ENCODE results near the gene NAPG.
"Not testable (repeated sequence)": the region's sequence is repeated elsewhere in the genome, so short reads cannot be mapped to it uniquely, and the experiment has no call there.

Gene NAPG

GRCh38 chr18:10525697-10526560, at the start of gene NAPG:
Gene NAPG, plus strand, starts transcription at chr18:10526027. Its CDS starts 76 bp downstream, at chr18:10526103.
- DNase-seq (ENCODE audit: low spot score): peak; percentile 94

GRCh38 chr18:10476338-10476791, 49.5 kb upstream of the NAPG start:
- DNase-seq (ENCODE audit: low spot score): no peak

GRCh38 chr18:10477121-10477862, 48.5 kb upstream of the NAPG start:
- DNase-seq (ENCODE audit: low spot score): no peak

- DNase-seq (ENCODE audit: low spot score): no peak
Measured at GRCh38 chr18:10477863-10478260, 48.0 kb upstream of the NAPG start.

GRCh38 chr18:10481831-10482230, 44.0 kb upstream of the NAPG start:
- DNase-seq (ENCODE audit: low spot score): no peak

- no peak for DNase-seq (ENCODE audit: low spot score)
Measured at GRCh38 chr18:10482363-10482984, 43.4 kb upstream of the NAPG start.

- DNase-seq (ENCODE audit: low spot score): peak; percentile 49
Measured at GRCh38 chr18:10482985-10483949, 42.6 kb upstream of the NAPG start.

GRCh38 chr18:10485475-10485874, 40.4 kb upstream of the NAPG start:
- DNase-seq (ENCODE audit: low spot score): no peak

GRCh38 chr18:10486362-10486761, 39.5 kb upstream of the NAPG start:
- no peak for DNase-seq (ENCODE audit: low spot score)

- no peak for DNase-seq (ENCODE audit: low spot score)
Measured at GRCh38 chr18:10487154-10487553, 38.7 kb upstream of the NAPG start.

GRCh38 chr18:10488017-10488416, 37.8 kb upstream of the NAPG start:
- DNase-seq (ENCODE audit: low spot score): no peak

- DNase-seq (ENCODE audit: low spot score): no peak
Measured at GRCh38 chr18:10490401-10491165, 35.2 kb upstream of the NAPG start.

- no peak for DNase-seq (ENCODE audit: low spot score)
Measured at GRCh38 chr18:10495936-10496335, 29.9 kb upstream of the NAPG start.

- DNase-seq (ENCODE audit: low spot score): no peak
Measured at GRCh38 chr18:10497206-10497749, 28.5 kb upstream of the NAPG start.

GRCh38 chr18:10499230-10499629, 26.6 kb upstream of the NAPG start:
- no peak for DNase-seq (ENCODE audit: low spot score)

- DNase-seq (ENCODE audit: low spot score): no peak
Measured at GRCh38 chr18:10500038-10500437, 25.8 kb upstream of the NAPG start.

GRCh38 chr18:10504723-10505122, 21.1 kb upstream of the NAPG start:
- no peak for DNase-seq (ENCODE audit: low spot score)

- DNase-seq (ENCODE audit: low spot score): not testable (repeated sequence)
Measured at GRCh38 chr18:10505892-10506291, 19.9 kb upstream of the NAPG start.

- DNase-seq (ENCODE audit: low spot score): no peak
Measured at GRCh38 chr18:10508591-10508990, 17.2 kb upstream of the NAPG start.

GRCh38 chr18:10511236-10511635, 14.6 kb upstream of the NAPG start:
- no peak for DNase-seq (ENCODE audit: low spot score)

All from putamen (tissue), 1 donor.